Stimulated activated CD4-positive, alpha-beta T cell treated with anti-CD3 and anti-CD28 coated beads, Interleukin-4, amount 100 ng/mL, for 24 hours (primary cell): Measurements from ENCODE around the gene SNRPF.

ENCODE experiments used
- DNase-seq: peaks from one replicate; pipeline ENCODE4 v3.0.0-alpha.2; 2020

The SNRPF gene

GRCh38 chr12:95859947-95860850 lies 1.4 kb downstream of the SNRPF start:
- DNase-seq = no peak

- DNase-seq = no peak
Measured at GRCh38 chr12:95862038-95862437, 3.3 kb downstream of the SNRPF start.

- DNase-seq = no peak
Measured at GRCh38 chr12:95863337-95863736, 4.6 kb downstream of the SNRPF start.

- DNase-seq = no peak
Measured at GRCh38 chr12:95870897-95871296, 12.1 kb downstream of the SNRPF start.

- DNase-seq = no peak
Measured at GRCh38 chr12:95874452-95874851, 15.7 kb downstream of the SNRPF start.

- DNase-seq = no peak
Measured at GRCh38 chr12:95877622-95878021, 18.9 kb downstream of the SNRPF start.

- no peak for DNase-seq
Measured at GRCh38 chr12:95880895-95881294, 22.1 kb downstream of the SNRPF start.

GRCh38 chr12:95881331-95881955 lies 22.7 kb downstream of the SNRPF start:
- DNase-seq = no peak

GRCh38 chr12:95882080-95882479 lies 23.3 kb downstream of the SNRPF start:
- DNase-seq = no peak

- no peak for DNase-seq
Measured at GRCh38 chr12:95882873-95883272, 24.1 kb downstream of the SNRPF start.

GRCh38 chr12:95884998-95885397 lies 26.2 kb downstream of the SNRPF start:
- no peak for DNase-seq

GRCh38 chr12:95887311-95887710 lies 28.6 kb downstream of the SNRPF start:
- no peak for DNase-seq

- DNase-seq = no peak
Measured at GRCh38 chr12:95890958-95891357, 32.2 kb downstream of the SNRPF start.

- DNase-seq = no peak
Measured at GRCh38 chr12:95896846-95897245, 38.1 kb downstream of the SNRPF start.

- no peak for DNase-seq
Measured at GRCh38 chr12:95898081-95898480, 39.3 kb downstream of the SNRPF start.

GRCh38 chr12:95908573-95908972 lies 49.8 kb downstream of the SNRPF start:
- no peak for DNase-seq

GRCh38 chr12:95909871-95910270 lies 51.1 kb downstream of the SNRPF start:
- no peak for DNase-seq
